Activated naive CD8-positive, alpha-beta T cell treated with anti-CD3 and anti-CD28 coated beads, Interleukin-2, amount 50 U/mL, for 24 hours (primary cell): ENCODE results near the gene TALDO1.

Source experiments
- ATAC-seq: fragments of 150-1000 bp; cut with Tn5 transposase; one replicate; pipeline ENCODE4 v1.10.0; 2021
- DNase-seq: peaks from one replicate; pipeline ENCODE4 v3.0.0; 2021
- H3K27ac Mint-ChIP-seq: one replicate; pipeline ENCODE4 v1.8.0; 2021; ENCODE audit warnings: mild to moderate bottlenecking, mixed read lengths
- H3K27me3 Mint-ChIP-seq: one replicate; pipeline ENCODE4 v1.8.0; 2021; ENCODE audit warnings: mixed read lengths
- H3K36me3 Mint-ChIP-seq: one replicate; pipeline ENCODE4 v1.8.0; 2021; ENCODE audit warnings: low read depth, mixed read lengths
- H3K4me1 Mint-ChIP-seq: one replicate; pipeline ENCODE4 v1.8.0; 2021; ENCODE audit warnings: mixed read lengths
- H3K4me3 Mint-ChIP-seq: one replicate; pipeline ENCODE4 v1.8.0; 2021; ENCODE audit warnings: mild to moderate bottlenecking, moderate library complexity, mixed read lengths
- H3K9me3 Mint-ChIP-seq: one replicate; pipeline ENCODE4 v1.8.0; 2021; ENCODE audit warnings: mixed read lengths

The TALDO1 gene

DNA sequence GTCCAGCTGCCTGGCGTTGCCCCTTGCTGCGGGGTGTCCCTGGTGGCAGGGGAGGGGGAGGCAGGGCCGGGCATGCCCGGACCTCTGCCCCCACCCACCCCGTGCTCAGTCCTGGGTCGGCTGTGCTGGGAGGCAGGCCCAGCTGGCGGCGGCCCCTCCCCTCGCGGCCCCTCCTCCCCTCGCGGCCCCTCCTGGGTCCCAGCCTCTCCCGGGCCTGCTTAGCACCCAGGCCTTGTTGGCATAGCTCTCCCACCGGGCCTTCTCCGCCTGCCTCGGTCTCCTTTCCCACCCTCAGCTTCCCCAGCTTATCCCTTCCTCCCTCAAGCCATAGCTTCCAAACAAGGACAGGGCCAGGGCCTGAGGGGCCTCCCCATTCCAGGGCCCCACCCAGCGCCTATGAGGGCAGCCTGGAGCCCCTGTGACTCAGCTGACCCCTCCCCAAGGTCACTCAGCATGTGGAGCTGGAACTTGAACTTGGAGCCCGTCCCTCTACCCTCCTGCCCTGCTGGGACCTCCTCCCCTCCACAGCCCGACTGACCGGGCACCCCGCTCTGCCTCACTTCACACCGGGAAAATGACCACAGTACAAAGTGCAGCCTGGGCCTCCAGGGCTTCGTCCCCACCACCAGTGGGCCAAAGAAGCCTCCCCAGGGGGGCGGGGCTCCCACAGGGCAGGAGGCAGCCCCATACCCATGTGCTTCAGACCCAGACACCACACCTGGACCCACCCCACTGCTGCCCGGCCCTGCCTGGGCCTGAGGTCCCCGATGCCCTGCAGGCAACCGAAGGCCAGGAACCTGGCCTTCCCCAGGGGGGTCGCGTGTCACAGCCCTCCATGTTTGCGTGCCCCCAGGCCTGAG is 40.1 kb upstream of the TALDO1 start:
- ATAC-seq (no peak), DNase-seq (no peak)
- H3K36me3 Mint-ChIP-seq: no peaks in the 10 kb centered on the region
- no peaks in the 10 kb centered on the region for H3K9me3 Mint-ChIP-seq
- H3K27me3 Mint-ChIP-seq: peaks cover 24% of the 10 kb centered on the region
- H3K4me1 Mint-ChIP-seq: peaks cover 6% of the 10 kb centered on the region
- H3K4me3 Mint-ChIP-seq: no peak overlapping the region
- no peak overlapping the region for H3K27ac Mint-ChIP-seq

DNA sequence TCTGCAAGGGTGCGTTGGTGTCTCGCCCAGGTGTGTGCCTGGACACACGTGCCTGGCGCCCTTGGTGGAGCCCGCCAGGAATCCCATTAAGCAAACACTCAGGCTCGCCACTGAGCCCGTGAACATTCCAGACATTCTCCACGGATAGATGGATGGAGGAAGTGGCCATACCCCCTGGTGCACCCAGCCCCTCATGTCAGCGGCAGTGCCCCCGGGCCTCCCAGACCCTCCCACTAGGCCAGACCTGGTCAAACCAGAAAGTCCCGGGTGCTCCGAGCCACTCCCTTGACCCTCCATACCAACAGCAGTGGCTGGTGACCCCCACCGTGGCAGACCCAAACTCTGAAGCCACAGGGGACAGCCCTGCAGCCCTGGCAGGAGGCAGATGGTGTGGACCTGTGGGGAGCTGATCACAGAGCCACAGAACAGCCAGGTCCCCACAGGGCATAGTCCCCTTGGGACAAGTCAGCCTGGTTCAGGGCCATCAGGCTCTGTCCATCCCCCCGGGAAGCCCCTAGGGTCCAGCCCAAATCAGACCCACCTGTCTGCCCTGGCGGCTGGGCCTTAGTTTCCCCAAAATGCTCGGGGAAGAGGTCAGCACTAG is 39.3 kb upstream of the TALDO1 start:
- ATAC-seq (no peak), DNase-seq (no peak)
- no peaks in the 10 kb centered on the region for H3K36me3 Mint-ChIP-seq
- H3K27ac Mint-ChIP-seq: no peak overlapping the region
- H3K9me3 Mint-ChIP-seq: no peaks in the 10 kb centered on the region
- H3K4me1 Mint-ChIP-seq: peaks cover 6% of the 10 kb centered on the region
- H3K27me3 Mint-ChIP-seq: peaks cover 24% of the 10 kb centered on the region
- no peak overlapping the region for H3K4me3 Mint-ChIP-seq

DNA sequence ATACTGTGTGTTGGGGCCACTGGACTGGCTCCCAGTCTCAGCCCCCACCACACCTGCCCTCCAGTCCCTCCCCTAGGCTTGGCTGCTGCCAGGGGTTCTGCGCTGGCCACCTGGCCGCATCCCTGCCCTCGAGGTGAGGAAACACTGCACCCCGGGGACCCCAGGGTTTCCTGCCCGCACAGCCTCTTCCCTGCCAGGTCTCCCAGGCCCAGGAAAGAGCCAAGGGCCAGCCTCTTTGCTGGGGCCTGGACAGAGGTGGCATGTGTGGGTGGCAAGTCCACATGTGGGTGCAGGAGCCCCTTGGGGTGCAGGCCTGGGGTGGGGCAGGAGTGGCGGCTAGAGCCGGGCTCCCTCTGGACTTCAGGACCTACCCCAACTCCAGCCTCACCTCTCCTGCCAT is 38.8 kb upstream of the TALDO1 start:
- DNase-seq (no peak), ATAC-seq (no peak)
- Mint-ChIP-seq H3K9me3 (no peaks in the 10 kb centered on the region), H3K4me3 (no peak overlapping the region), H3K4me1 (peaks cover 6% of the 10 kb centered on the region), H3K27ac (no peak overlapping the region), H3K27me3 (peaks cover 24% of the 10 kb centered on the region), H3K36me3 (no peaks in the 10 kb centered on the region)

DNA sequence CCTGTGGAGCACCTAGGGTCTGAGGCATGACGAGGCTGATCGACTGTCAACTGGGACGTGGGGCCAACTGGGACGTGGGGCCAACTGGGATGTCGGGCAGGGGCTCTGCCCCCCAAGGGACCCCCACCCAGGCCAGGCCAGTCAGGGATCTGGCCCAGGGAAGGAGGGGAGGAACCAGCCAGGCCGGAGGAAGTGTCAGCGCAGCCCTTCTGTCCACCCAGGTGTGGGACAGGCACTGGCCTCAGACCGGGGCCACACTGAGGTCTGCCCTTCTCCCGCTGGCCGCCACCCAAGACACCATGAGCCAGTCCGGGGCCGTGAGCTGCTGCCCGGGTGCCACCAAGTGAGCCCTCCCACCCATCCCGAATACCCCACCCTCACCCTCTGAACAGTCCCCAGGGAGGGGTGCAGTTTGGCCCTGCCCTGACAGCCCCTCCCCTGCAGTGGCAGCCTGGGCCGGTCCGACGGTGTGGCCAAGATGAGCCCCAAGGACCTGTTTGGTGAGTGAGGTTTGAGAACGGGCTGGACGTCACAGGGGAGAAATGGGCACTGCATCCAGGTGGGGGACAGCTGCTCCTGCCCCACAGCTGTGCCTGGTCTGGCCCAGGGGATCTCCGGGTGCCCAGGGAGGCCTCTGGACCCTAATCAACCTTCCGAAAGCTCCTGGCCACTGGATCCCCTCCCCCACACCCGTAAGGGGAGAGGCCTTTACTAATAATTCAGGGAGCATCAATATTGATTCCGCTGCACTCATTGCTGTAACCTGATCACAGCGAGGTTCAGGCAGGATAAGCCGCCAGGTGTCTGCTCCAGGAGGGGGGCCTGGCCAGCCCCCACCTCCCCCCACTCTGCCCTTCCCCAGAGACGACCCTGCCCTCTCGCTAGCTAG is 37.9 kb upstream of the TALDO1 start:
- ATAC-seq (no peak), DNase-seq (no peak)
- no peak overlapping the region for H3K4me3 Mint-ChIP-seq
- peaks cover 24% of the 10 kb centered on the region for H3K27me3 Mint-ChIP-seq
- peaks cover 6% of the 10 kb centered on the region for H3K4me1 Mint-ChIP-seq
- no peaks in the 10 kb centered on the region for H3K9me3 Mint-ChIP-seq
- no peak overlapping the region for H3K27ac Mint-ChIP-seq
- no peaks in the 10 kb centered on the region for H3K36me3 Mint-ChIP-seq

DNA sequence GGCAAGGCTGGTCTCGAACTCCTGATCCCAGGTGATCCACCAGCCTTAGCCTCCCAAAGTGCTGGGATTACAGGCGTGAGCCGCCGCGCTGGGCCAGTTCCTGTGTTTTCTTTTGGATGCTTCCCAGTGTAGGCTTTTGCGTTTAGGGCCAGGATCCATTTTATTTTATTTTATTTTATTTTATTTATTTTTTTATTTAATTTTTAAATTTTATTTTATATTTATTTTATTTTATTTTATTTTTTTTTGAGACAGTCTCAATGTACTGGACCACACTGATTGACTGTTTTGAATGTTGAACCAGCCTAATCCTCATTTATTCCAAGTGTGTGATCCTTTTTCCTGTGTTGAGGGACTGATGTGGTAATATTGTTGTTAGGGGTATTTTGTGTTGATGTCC is 32.8 kb upstream of the TALDO1 start:
- peaks cover 23% of the 10 kb centered on the region for H3K27me3 Mint-ChIP-seq
- H3K4me1 Mint-ChIP-seq: peaks cover 2% of the 10 kb centered on the region

DNA sequence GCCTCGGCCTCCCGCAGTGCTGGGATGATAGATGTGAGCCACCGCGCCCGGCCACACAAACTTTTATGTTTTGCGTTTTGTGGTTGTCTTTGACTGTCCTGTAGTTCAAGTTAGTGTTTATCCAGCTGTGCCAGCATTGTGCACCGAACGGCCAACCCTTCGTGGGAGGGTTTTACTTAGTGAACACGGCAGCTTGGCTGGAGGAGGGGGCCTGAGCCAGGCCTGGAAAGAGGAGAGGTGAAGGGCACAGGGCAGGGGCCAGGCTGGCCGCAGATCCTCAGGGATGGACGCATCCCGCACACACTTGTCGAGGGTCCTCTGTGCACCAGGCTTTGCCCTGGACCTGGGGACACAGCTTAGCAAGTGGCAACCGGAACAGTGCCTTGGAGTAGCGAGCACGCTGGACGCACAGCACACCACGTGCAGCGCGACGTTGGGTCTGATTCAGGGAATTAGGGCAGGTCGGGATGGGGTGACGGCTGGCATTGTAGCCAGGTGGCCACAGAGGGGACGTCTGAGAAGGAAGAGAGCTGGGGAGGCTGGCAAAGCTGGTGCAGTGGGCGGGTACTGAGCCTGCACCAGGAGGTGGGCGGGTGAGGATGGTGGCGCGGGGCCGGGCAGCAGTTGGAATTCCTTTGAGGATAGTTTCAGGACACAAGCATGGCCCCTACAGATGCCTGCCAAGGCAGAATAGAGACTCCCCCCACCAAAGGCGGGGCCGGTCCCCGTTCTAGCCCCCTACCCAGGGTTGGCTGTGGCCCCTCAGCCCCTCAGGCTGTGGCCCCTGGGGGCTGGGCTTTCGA is 27.8 kb upstream of the TALDO1 start:
- Mint-ChIP-seq H3K9me3 (no peaks in the 10 kb centered on the region), H3K27me3 (peaks cover 31% of the 10 kb centered on the region), H3K36me3 (peaks cover 1% of the 10 kb centered on the region), H3K4me1 (peaks cover 13% of the 10 kb centered on the region), H3K4me3 (peak overlapping the region; percentile 34), H3K27ac (no peak overlapping the region)
- no peak for ATAC-seq
- no peak for DNase-seq

More for the DNA sequence above, 32.8 kb upstream of the TALDO1 start:
- no peak overlapping the region for H3K27ac Mint-ChIP-seq
- peaks cover 1% of the 10 kb centered on the region for H3K36me3 Mint-ChIP-seq
- no peaks in the 10 kb centered on the region for H3K9me3 Mint-ChIP-seq
- DNase-seq (no peak), ATAC-seq (no peak)
- no peak overlapping the region for H3K4me3 Mint-ChIP-seq

DNA sequence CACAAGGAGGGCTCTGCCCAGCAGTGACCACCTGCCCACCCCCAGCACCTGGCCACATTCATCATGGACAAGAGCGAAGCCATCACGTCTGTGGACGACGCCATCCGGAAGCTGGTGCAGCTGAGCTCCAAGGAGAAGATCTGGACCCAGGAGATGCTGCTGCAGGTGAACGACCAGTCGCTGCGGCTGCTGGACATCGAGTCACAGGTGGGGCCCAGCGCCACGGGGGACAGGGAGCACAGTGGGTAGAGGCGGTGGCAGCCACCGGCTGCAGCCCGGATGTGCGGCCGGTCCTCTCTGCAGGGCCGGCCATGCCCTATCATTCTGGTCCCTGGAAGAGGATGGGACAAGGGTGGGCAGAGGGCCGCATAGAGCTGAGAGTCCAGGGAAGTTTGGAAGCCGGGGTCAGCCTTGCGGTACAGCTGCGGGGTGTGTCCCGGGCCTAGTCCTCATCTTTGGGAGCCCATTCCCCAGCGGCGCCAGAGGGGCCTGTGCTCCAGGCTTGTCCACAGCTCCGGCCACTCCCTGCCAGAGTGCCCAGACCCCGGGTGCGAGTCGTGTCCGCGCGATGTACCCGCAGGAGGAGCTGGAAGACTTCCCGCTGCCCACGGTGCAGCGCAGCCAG is 27.1 kb upstream of the TALDO1 start:
- Mint-ChIP-seq H3K27ac (no peak overlapping the region), H3K4me1 (peaks cover 17% of the 10 kb centered on the region), H3K4me3 (no peak overlapping the region), H3K36me3 (peaks cover 1% of the 10 kb centered on the region), H3K27me3 (peaks cover 30% of the 10 kb centered on the region), H3K9me3 (no peaks in the 10 kb centered on the region)
- ATAC-seq: no peak
- no peak for DNase-seq

DNA sequence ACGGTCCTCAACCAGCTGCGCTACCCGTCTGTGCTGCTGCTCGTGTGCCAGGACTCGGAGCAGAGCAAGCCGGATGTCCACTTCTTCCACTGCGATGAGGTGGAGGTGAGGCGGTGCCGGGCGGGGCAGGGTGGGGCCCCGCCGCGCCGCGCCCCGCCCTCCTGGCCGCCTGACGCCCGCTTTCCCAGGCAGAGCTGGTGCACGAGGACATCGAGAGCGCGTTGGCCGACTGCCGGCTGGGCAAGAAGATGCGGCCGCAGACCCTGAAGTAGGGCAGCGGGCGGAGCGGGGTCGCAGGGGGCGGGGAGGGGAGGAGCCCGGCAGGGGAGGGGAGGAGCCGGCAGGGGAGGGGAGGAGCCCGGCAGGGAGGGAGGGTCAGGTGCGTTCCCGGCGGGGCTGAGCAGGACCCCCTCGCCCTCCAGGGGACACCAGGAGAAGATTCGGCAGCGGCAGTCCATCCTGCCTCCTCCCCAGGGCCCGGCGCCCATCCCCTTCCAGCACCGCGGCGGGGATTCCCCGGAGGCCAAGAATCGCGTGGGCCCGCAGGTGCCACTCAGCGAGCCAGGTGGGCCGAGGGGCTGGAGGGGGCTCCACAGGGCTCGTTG is 26.5 kb upstream of the TALDO1 start:
- Mint-ChIP-seq H3K36me3 (no peaks in the 10 kb centered on the region), H3K27ac (no peak overlapping the region), H3K27me3 (peaks cover 28% of the 10 kb centered on the region), H3K4me1 (peaks cover 19% of the 10 kb centered on the region), H3K4me3 (no peak overlapping the region), H3K9me3 (no peaks in the 10 kb centered on the region)
- DNase-seq (peak; percentile 64), ATAC-seq (peak; percentile 39)

DNA sequence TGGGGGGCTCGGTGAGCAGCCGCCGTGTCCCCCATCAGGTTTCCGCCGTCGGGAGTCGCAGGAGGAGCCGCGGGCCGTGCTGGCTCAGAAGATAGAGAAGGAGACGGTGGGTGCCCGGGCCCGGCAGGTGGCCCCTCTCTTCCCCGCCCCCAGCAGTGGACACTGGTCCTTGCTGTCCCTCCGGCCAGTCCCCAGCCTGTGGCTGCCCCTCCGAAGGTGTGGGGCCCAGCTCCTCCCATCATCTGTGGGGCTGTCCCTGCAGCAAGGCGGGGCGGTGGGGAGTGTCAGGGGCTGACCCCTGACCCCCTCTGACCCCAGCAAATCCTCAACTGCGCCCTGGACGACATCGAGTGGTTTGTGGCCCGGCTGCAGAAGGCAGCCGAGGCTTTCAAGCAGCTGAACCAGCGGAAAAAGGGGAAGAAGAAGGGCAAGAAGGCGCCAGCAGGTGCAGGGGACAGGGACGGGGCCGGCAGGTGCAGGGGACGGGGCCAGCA is 26.0 kb upstream of the TALDO1 start:
- H3K4me3 Mint-ChIP-seq: no peak overlapping the region
- H3K27ac Mint-ChIP-seq: no peak overlapping the region
- H3K36me3 Mint-ChIP-seq: no peaks in the 10 kb centered on the region
- no peaks in the 10 kb centered on the region for H3K9me3 Mint-ChIP-seq
- H3K27me3 Mint-ChIP-seq: peaks cover 28% of the 10 kb centered on the region
- DNase-seq (no peak), ATAC-seq (no peak)
- peaks cover 20% of the 10 kb centered on the region for H3K4me1 Mint-ChIP-seq

DNA sequence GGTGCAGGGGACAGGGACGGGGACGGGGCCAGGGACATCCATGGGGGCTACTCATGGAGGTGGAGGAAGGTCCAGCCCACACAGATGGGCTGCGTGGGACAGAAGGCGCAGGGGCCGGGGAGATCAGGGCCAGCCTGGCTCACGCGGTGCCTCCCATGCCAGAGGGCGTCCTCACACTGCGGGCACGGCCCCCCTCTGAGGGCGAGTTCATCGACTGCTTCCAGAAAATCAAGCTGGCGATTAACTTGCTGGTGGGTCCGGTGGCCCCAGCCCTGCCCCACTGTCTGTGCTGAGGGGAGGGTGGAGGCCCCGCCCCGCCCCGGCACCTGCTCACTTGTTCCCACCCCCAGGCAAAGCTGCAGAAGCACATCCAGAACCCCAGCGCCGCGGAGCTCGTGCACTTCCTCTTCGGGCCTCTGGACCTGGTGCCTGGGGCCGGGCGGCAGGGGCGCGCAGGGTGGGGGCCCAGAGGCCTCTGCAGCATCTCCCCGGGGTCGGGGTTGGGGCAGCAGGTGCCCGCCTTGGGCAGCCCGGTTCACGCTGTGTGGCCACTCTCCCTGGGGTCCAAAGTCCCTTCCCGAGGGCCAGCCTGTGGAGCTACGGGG is 25.4 kb upstream of the TALDO1 start:
- peak; percentile 56 for DNase-seq
- ATAC-seq: peak; percentile 25

DNA sequence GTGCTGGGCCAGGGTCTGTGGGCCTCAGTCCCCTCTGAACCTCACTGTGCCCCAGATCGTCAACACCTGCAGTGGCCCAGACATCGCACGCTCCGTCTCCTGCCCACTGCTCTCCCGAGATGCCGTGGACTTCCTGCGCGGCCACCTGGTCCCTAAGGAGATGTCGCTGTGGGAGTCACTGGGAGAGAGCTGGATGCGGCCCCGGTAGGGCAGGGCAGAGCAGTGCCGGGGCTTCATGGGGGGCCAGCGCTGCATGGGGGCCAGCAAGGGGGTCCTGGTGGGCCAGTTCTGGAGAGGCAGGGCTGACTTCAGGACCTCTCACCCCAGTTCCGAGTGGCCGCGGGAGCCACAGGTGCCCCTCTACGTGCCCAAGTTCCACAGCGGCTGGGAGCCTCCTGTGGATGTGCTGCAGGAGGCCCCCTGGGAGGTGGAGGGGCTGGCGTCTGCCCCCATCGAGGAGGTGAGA is 24.9 kb upstream of the TALDO1 start:
- Mint-ChIP-seq H3K9me3 (no peaks in the 10 kb centered on the region), H3K4me3 (no peak overlapping the region), H3K27ac (no peak overlapping the region), H3K4me1 (peaks cover 23% of the 10 kb centered on the region), H3K27me3 (peaks cover 27% of the 10 kb centered on the region), H3K36me3 (no peaks in the 10 kb centered on the region)
- ATAC-seq: no peak
- no peak for DNase-seq

More for the DNA sequence above, 25.4 kb upstream of the TALDO1 start:
- Mint-ChIP-seq H3K4me3 (no peak overlapping the region), H3K27me3 (peaks cover 28% of the 10 kb centered on the region), H3K9me3 (no peaks in the 10 kb centered on the region), H3K4me1 (peaks cover 22% of the 10 kb centered on the region), H3K27ac (no peak overlapping the region), H3K36me3 (no peaks in the 10 kb centered on the region)

DNA sequence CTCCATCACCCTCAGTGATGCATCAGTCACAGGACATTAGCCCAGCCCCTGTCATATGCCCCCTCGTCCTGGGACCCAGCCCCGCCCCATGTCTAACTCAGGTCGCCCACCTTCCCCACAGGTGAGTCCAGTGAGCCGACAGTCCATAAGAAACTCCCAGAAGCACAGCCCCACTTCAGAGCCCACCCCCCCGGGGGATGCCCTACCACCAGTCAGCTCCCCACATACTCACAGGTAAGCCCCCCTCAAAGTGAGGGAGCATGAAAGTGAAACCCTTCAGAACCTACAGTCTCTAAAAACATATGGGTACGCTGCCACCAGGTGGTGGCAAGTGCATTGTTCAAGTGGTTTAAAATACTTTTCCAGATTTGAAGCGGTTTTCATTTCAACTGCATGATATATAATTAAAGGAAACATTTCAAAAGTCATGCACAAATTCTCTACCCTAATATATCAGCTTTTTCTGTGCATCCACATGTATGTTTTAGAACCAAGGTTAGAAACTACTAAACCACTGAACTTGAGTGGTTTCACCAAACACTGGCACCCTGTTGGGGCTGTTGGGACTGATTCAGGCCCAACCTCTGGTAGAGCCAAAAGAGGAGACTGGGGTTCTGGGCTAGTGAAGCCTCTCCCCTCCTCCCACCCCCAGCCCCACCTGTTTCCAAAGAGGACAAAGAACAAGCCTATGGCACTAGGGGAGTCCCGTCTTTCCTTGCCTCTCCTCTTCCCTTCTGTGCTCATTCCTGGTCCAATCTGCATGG is 24.0 kb upstream of the TALDO1 start:
- no peak overlapping the region for H3K4me3 Mint-ChIP-seq
- H3K36me3 Mint-ChIP-seq: no peaks in the 10 kb centered on the region
- DNase-seq (peak; percentile 56), ATAC-seq (no peak)
- H3K27me3 Mint-ChIP-seq: peaks cover 26% of the 10 kb centered on the region
- no peak overlapping the region for H3K27ac Mint-ChIP-seq
- no peaks in the 10 kb centered on the region for H3K9me3 Mint-ChIP-seq
- H3K4me1 Mint-ChIP-seq: peaks cover 23% of the 10 kb centered on the region
